Spinal cord (tissue), 10 donors: ENCODE results near the gene QDPR. TPM values are rescaled to one million over a fixed set of nuclear protein-coding genes. Genes with fewer than 3 reads are reported as not detected.

ENCODE experiments used
- DNase-seq, 6 donors: peaks; one replicate each; pipeline versions ENCODE4 v3.0.0 to v3.0.0-alpha.2; 2013 to 2015; ENCODE audit warnings: low spot score in 6 of 6, low read depth in 4 of 6
- H3K27ac ChIP-seq: one replicate; pipeline ENCODE4 v1.5.1; 2013; ENCODE audit warnings: low read depth, low read length, control low read depth
- H3K27me3 ChIP-seq: one replicate; pipeline ENCODE4 v1.6.1; 2013; ENCODE audit warnings: low read length; ENCODE audit not compliant: control insufficient read depth, insufficient read depth
- H3K36me3 ChIP-seq: one replicate; pipeline ENCODE4 v1.6.1; 2013; ENCODE audit warnings: low read length; ENCODE audit not compliant: control insufficient read depth, insufficient read depth
- H3K4me1 ChIP-seq: one replicate; pipeline ENCODE4 v1.6.1; 2013; ENCODE audit warnings: low read length; ENCODE audit not compliant: control insufficient read depth, insufficient read depth
- H3K4me3 ChIP-seq: one replicate; pipeline ENCODE4 v1.5.1; 2013; ENCODE audit warnings: low read depth, low read length, control low read depth
- H3K9me3 ChIP-seq: one replicate; pipeline ENCODE4 v1.6.1; 2013; ENCODE audit warnings: low read length; ENCODE audit not compliant: control insufficient read depth, insufficient read depth
- WGBS: methylation state at CpG from one replicate; pipeline ENCODE4 v1.1.5; 2013; ENCODE audit warnings: missing lambda C conversion rate; ENCODE audit not compliant: insufficient coverage; 5-methylcytosine and 5-hydroxymethylcytosine counted together
- polyA plus RNA-seq, 2 donors: library from polyadenylated mRNA; unstranded; fragments of 120-200 nt; gene quantifications; one replicate each; pipeline ENCODE4 v1.2.1, GENCODE V29; 2013; ENCODE audit not compliant: insufficient read length in 2 of 2
- total RNA-seq, 2 donors: library from RNA; depleted of rRNA in 1 of 2; stranded (reverse); fragments of 120-200 nt in 1 of 2; fragments of >200 nt in 1 of 2; gene quantifications; one replicate each; pipeline versions ENCODE4 v1.2.3 to v1.2.4, GENCODE V29; 2013 to 2014
- donor health status: healthy.

QDPR gene
- total and polyA plus RNA-seq, 4 donors: 13.6 to 115 (median 77.9) TPM

DNA sequence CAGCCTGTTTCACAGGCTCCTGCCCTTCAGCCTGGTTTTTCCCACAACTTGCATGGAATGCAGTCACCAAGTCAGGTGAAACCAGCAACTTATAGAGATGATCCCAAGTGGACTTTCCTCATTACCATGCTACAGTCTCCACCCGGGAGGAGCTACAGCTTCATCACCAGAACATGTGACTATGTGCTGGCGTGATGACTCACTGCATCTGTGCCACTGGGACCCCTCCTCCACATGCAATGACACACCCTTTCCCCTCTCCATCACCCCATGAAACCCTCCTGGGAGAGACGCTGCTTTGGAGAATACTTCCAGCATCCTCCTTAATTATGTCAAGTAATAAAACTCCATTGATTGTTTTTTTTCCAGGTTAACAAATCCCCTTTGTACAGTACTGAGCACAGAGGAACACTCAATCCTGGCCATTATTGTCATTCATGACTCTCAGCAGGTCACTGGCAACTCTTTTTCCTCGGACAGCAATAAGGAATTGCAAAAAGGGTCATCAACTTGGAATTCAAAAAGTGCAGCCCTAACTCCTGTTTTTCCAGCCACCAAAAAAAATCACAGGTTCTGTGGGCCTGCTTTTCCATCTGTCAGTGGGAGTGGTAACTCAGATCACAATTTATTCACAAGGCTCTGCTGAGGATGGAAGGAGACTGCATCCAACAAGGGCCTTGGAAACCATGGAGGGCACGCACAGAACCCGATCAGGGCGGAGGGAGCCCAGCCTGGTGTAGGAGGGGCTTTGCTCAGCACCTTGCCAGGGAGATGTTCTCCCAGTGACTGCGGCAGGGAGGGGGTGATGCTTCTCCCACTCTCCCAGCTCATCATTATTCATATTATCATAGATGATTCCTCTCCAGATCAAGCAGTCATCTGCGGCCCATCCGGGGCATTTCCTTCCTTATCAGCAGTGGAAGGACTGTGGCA, 17.4 kb downstream of the QDPR start:
- Histone ChIP-seq H3K27me3 (no peaks in the 10 kb centered on the region), H3K4me1 (no peaks in the 10 kb centered on the region), H3K36me3 (peaks cover 42% of the 10 kb centered on the region), H3K4me3 (no peak overlapping the region), H3K27ac (no peak overlapping the region), H3K9me3 (no peaks in the 10 kb centered on the region)
- DNase-seq: no peak
- 65% methylated on average over 9 of the region's 10 CpGs for WGBS

DNA sequence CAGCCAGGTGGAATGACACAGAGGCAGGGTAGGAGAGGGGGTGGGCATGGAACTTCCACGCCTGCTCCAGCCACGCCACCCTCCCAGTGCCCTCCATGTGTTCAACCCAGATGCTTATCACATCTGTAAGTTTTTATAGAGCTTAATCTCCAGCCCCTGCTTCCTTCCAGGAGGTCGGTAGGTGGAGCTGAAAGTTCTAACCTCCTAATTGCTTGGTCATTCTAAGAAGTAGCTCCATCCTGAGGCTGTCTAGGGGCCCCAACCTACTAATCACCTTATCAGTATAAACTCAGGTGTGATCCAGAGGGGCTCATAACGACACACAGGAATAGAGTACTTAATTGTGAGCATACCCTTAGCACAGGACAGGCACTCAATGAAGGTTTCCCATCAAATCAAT, 18.3 kb downstream of the QDPR start:
- WGBS: no CpG with 5 or more reads among the region's 4 CpGs
- H3K9me3 ChIP-seq: no peaks in the 10 kb centered on the region
- DNase-seq: no peak
- no peaks in the 10 kb centered on the region for H3K4me1 ChIP-seq
- no peak overlapping the region for H3K27ac ChIP-seq
- H3K27me3 ChIP-seq: no peaks in the 10 kb centered on the region
- peaks cover 48% of the 10 kb centered on the region for H3K36me3 ChIP-seq
- H3K4me3 ChIP-seq: no peak overlapping the region

DNA sequence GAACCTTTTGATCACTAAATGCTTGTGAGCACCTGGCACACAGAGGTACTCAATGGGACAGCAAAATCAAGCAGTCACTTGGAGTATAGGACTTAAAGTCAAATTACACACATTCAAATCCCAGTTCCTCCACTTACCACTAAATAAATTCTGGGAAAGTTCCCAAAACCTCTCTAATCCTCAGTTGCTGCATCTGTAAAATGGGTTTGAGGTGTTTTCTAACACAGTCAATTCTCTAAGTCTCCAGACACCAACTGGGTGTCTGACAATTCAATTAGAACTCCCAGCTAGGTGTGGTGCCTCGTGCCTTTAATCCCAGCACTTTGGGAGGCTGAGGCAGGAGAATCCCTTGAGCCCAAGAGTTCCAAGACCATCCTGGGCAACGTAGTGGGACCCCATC, 19.0 kb downstream of the QDPR start:
- Histone ChIP-seq H3K27ac (no peak overlapping the region), H3K36me3 (peaks cover 50% of the 10 kb centered on the region), H3K9me3 (no peaks in the 10 kb centered on the region), H3K4me1 (no peaks in the 10 kb centered on the region), H3K27me3 (no peaks in the 10 kb centered on the region), H3K4me3 (no peak overlapping the region)
- no peak for DNase-seq
- WGBS: 100% methylated on average over 2 of the region's 2 CpGs

DNA sequence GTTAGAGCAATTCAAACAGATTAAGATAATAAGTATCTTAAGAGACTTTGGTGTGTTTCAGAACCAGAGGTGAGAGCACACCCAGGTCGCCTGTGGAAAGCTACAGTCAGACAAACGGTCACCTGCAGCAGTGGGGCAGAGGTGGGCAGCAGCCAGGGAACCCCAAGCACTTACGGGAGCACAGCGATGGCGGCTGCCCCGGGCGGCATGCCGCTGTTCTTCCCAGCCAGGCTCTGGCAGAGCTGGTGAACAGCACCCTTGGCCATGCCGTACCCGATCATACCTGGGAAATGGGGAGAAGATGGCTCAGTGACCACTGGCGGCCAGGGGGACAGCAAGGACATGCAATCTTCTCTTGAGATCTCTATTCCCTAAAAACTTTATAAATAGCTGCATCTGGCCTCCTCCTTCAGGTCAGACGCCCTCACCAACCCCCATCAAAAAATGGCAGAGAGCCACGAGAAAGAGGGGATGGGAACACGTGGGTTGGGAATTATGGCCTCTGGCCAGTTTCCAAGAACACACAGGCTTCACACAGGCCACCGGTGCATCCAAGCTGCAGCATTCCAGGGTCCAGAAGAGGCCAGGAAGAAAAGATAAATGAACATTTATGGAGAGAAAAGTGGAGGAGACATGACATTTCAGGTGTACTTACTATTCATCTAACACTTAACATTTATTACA, 19.7 kb downstream of the QDPR start:
- peak in 1 of 6 donors; percentile 48 for DNase-seq
- Histone ChIP-seq H3K9me3 (no peaks in the 10 kb centered on the region), H3K27ac (no peak overlapping the region), H3K36me3 (peaks cover 55% of the 10 kb centered on the region), H3K27me3 (no peaks in the 10 kb centered on the region), H3K4me1 (no peaks in the 10 kb centered on the region), H3K4me3 (no peak overlapping the region)
- 91% methylated on average over 11 of the region's 15 CpGs for WGBS

DNA sequence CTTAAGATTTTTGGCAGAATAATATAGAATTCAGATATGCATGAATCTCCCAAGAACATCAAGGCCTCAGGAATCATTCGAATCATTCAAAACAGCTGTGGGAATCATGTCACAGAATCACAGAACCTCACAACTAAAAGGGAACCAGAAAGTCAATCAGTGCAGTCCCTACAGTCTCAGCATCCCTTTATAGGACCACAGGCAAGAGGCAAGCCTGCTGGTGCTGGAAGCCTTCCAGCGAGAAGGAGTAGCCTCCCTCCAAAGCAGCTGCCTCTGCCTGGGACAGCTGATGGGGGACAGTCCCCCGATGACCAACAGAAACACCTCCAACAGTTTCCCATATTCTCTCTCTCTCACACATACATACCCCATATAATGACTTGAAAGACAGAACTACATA, 20.7 kb downstream of the QDPR start:
- Histone ChIP-seq H3K27me3 (no peaks in the 10 kb centered on the region), H3K4me1 (no peaks in the 10 kb centered on the region), H3K27ac (no peak overlapping the region), H3K36me3 (peaks cover 49% of the 10 kb centered on the region), H3K4me3 (no peak overlapping the region), H3K9me3 (no peaks in the 10 kb centered on the region)
- DNase-seq: no peak
- WGBS: 71% methylated on average over 2 of the region's 3 CpGs

DNA sequence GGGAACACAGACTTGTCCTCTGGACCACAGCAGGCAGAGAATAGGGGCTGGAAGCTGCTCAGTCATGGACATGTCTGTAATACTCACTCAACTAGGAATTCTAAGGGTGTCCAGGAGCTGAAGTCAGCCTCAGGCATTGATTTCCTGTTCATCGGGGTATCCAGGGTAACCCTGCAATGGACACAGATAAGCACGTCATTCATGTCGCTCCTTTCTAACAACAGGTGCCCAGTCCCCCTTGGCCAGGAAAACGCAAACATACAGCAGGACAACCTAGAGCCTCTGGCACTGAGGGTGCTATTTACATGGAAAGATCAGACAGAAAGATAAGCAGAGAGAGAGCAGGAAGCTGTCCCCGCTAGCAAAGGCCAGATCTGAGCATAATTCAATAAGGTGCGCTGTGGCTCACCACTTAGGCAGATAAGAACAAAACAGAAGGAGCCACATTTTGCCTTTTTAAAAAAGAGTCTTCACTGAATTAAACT, 21.3 kb downstream of the QDPR start:
- DNase-seq: no peak
- Histone ChIP-seq H3K4me3 (no peak overlapping the region), H3K36me3 (peaks cover 43% of the 10 kb centered on the region), H3K9me3 (no peaks in the 10 kb centered on the region), H3K4me1 (no peaks in the 10 kb centered on the region), H3K27ac (no peak overlapping the region), H3K27me3 (no peaks in the 10 kb centered on the region)
- 63% methylated on average over 6 of the region's 6 CpGs for WGBS

DNA sequence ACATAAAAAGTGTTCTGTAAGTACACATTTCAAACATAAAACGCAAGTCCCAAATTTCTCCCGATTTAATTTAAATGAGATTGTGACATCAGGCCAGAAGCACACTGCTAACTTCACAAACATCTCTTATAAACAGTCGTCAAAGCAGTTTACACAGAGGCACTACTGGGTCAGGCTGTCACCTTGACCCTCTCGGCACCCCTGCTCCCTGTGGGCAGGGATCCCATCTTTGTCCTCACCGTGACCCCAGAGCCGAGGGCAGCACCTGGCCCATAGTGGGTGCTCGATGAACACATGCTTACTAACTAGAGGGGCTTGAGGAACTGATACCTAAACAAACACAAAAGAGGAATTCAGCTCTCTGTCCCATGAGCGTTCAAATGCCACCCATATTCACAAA, 22.2 kb downstream of the QDPR start:
- Histone ChIP-seq H3K27me3 (no peaks in the 10 kb centered on the region), H3K36me3 (peaks cover 36% of the 10 kb centered on the region), H3K4me1 (no peaks in the 10 kb centered on the region), H3K4me3 (no peak overlapping the region), H3K9me3 (no peaks in the 10 kb centered on the region), H3K27ac (no peak overlapping the region)
- DNase-seq: no peak
- WGBS: 95% methylated on average over 8 of the region's 8 CpGs

DNA sequence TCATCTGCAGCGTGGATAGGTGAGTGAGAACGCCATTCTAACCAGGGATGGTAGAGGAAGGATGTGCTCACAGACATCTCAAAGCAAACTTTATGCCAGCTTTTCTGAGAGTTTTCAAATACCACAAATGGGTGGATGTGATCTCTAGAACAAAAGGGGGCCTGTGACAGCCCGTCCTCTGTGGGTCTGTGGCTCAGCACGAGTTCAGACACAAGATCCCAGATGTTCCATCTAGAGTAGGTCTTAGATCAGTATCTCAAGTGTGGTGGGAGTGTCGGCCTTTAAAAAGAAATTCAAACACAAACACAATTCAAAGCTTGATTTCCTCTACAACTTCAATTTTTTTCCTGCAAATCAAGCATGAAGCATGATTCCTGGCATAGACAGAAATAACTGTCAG, 22.8 kb downstream of the QDPR start:
- H3K36me3 ChIP-seq: peaks cover 36% of the 10 kb centered on the region
- WGBS: 67% methylated on average over 3 of the region's 5 CpGs
- H3K4me3 ChIP-seq: no peak overlapping the region
- H3K27me3 ChIP-seq: no peaks in the 10 kb centered on the region
- no peak overlapping the region for H3K27ac ChIP-seq
- DNase-seq: no peak
- H3K9me3 ChIP-seq: no peaks in the 10 kb centered on the region
- no peaks in the 10 kb centered on the region for H3K4me1 ChIP-seq

DNA sequence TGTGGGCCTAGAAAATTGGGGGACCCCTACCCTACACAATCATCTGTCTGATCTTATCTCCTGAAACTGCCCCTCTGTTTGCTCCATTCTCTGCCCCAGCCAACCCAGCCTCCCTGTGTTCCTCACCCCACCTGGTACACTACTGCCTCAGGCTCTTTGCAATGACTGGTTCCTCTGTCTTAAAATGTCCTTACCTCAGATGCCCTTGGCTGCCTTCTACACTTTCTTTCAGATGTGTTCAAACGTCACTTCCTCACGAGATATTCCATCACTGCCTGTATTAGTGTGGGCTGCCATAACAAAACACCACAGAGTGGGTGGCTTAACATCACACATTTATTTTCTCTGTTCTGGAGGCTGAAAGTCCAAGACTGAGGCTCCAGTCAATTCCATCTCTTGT, 29.2 kb downstream of the QDPR start:
- no peaks in the 10 kb centered on the region for H3K4me1 ChIP-seq
- 80% methylated on average over 1 of the region's 2 CpGs for WGBS
- peaks cover 1% of the 10 kb centered on the region for H3K9me3 ChIP-seq
- no peak overlapping the region for H3K4me3 ChIP-seq
- no peaks in the 10 kb centered on the region for H3K27me3 ChIP-seq
- peaks cover 17% of the 10 kb centered on the region for H3K36me3 ChIP-seq
- H3K27ac ChIP-seq: no peak overlapping the region
- DNase-seq: no peak
